Hippocampal formation (tissue), 2 donors: Measurements from ENCODE around the gene NSL1.
"Not testable (repeated sequence)": the region's sequence is repeated elsewhere in the genome, so short reads cannot be mapped to it uniquely, and the experiment has no call there.

Source experiments
- DNase-seq, 2 donors: peaks; one replicate each; lab custom pipeline; 2025; lab: John Stamatoyannopoulos, UW

Gene NSL1

GRCh38 chr1:212791676-212792395 is at the start of gene NSL1, which contains the start of gene TATDN3:
TSS of gene NSL1 (minus strand) at chr1:212791777. CDS start at chr1:212791763, 14 bp downstream.
TSS of gene TATDN3 (plus strand) at chr1:212791894. CDS start at chr1:212791922, 28 bp downstream.
- peak; percentile 86 to 90 for DNase-seq

GRCh38 chr1:212838145-212838544 is 46.6 kb upstream of the NSL1 start:
- no peak for DNase-seq

GRCh38 chr1:212833211-212834207 is 41.9 kb upstream of the NSL1 start:
- not testable (repeated sequence) for DNase-seq

- DNase-seq = no peak
These were observed 36.8 kb upstream of the NSL1 start for GRCh38 chr1:212828395-212828794.

- DNase-seq = no peak
These were observed 36.3 kb upstream of the NSL1 start for GRCh38 chr1:212827831-212828278.

- DNase-seq = no peak
These were observed 35.7 kb upstream of the NSL1 start for GRCh38 chr1:212827171-212827776.

GRCh38 chr1:212825798-212826452 is 34.3 kb upstream of the NSL1 start:
- no peak for DNase-seq

- DNase-seq = no peak
These were observed 32.6 kb upstream of the NSL1 start for GRCh38 chr1:212824201-212824600.

- DNase-seq = no peak
These were observed 31.4 kb upstream of the NSL1 start for GRCh38 chr1:212822956-212823355.

GRCh38 chr1:212820969-212821368 is 29.4 kb upstream of the NSL1 start:
- no peak for DNase-seq

GRCh38 chr1:212819726-212820125 is 28.1 kb upstream of the NSL1 start:
- DNase-seq = no peak

- no peak for DNase-seq
These were observed 25.1 kb upstream of the NSL1 start for GRCh38 chr1:212816567-212817278.

GRCh38 chr1:212814537-212815334 is 23.2 kb upstream of the NSL1 start:
- DNase-seq = peak in 1 of 2 donors; percentile 40

GRCh38 chr1:212805767-212806166 is 14.2 kb upstream of the NSL1 start:
- DNase-seq = no peak

- no peak for DNase-seq
These were observed 6.1 kb upstream of the NSL1 start for GRCh38 chr1:212797681-212798080.

GRCh38 chr1:212794561-212795014 is 3.0 kb upstream of the NSL1 start:
- DNase-seq = peak in 1 of 2 donors; percentile 78

- DNase-seq = no peak
These were observed 875 bp upstream of the NSL1 start for GRCh38 chr1:212792396-212792908.

GRCh38 chr1:212791261-212791675 is 309 bp downstream of the NSL1 start:
- DNase-seq = peak in 1 of 2 donors; percentile 58

GRCh38 chr1:212785871-212786270 is 5.7 kb downstream of the NSL1 start:
- DNase-seq = no peak

GRCh38 chr1:212783976-212784375 is 7.6 kb downstream of the NSL1 start:
- DNase-seq = no peak
